NCI-H82 treated with DMSO at 0.1 percent for 48 hours (cell line): Measurements from ENCODE around the gene ACRBP.
"Not testable (repeated sequence)": the region's sequence is repeated elsewhere in the genome, so short reads cannot be mapped to it uniquely, and the experiment has no call there.

Source experiments
- DNase-seq: peaks from one replicate; lab custom pipeline; 2025; ENCODE audit not compliant: unreplicated experiment; lab: John Stamatoyannopoulos, UW

ACRBP gene

GRCh38 chr12:6618483-6619225 lies 28.6 kb downstream of the ACRBP start:
- DNase-seq: no peak

DNA sequence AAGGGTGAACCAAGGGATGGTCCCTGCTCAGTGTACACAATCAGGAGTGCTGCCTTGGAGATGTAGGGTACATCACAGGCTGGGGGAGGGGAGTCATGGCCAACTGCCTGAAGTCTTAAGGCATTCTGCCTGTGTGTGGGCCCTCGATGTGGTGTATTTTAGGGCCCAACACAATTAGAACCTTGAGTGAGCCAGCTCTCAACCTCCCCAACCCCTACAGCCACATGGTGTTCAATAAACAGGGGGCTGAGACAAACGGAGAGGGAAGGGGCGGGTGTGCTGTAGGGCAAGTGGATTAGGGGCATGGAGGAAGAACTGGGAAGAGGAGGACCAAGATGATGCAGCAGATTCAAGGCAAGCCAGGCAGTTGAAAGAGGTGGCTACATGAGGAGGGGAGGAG lies 31.4 kb downstream of the ACRBP start:
- DNase-seq: no peak

DNA sequence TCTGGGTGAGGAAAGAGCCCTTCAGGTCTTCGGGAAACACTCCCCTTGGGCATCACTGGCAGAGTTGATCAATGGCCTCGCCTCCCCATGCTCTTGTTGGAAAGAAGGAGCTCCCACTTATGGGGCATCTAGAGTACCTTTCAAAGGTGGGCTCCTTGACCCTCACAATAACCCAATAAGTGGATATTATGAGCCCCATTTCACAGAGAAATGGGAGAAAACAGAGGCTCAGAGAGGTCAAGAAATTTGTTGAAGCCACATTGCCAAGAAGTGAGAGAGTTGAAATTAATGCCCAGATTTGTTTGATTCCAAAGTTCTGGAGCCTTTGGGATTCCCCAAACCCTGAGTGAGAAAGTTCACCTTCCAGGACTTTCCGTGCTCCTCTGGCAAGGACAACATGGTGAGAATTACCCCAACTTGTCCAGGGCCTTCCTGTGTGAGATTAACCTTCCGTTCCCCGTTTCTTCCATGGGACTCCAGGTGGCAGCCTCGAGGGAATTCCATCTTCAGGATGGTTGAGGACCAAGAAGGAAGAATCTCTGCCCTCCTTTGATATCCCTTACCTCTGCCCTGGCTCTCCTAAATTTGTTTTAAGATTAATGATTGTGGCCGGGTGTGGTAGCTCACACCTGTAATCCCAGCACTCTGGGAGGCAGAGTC lies 32.6 kb downstream of the ACRBP start:
- no peak for DNase-seq

DNA sequence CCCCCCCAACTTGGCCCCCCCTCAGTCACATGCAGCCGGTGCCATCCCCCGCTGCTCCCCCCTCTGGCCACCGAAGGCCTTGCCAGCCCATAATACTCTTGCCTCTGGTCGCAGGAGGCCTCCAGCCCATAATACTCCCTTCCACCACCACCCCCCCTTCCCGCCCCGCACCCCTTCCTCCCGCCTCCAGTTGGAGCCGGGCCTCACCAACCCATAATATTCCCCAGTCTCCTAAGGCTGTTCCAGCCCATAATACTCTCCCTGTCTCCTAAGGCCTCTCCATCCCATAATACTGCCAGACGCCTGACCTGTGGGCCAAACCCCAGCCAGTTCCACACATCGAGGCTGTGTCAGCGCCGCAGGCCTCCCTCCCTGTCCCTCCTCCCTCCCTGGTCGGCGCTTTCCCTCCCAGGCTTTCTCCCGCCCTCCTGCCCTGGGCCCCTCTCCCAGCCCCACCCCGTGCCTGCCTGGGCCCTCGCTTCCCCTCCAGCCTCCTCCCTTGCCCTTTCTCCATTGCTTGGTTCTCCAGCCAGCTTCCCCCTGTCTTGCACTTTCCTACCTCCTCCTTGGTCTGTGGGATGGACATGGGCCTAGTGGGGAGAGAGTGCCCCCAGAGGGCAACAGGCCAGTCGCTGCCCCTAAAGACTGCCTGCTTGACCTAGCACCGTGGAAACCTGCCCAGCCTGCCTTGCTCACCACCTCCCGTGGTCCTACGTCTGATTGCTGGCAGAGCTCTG lies 33.3 kb downstream of the ACRBP start:
- DNase-seq: peak; percentile 100

DNA sequence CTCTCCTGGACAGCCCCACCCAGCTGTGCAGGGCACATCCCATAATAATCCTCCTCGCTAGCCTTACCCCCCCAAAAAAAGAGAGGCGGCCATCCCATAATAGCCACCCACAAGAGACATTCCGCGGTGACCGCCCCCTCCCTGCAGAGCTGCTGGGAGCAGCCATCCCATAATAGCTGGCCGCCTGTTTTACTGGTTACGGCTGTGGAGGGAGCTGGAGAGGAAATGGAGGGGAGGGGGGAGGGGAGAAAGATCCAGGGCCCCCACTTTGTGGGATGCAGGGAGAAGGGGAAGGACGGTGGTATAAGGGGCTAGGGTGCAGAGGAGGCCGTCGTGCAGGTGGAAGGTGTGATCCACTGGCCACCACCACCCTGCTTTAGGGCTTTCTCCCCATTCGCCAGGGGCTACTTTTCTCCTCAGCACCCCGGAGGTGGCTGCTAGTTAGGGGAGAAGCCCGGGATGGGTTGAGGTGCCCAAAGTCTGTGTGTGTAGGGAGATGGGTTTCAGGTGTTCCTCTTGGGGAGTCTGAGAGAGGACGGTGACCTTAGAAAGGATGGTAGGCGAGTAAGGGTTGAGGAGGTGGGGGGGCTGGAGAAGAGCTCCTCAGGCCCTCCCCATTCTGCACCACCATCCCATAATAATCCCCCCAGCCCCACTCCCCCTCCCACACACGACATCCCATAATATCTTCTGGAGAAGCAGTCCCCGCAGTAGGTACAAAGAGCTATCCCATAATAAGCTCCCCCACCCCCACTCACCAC lies 34.0 kb downstream of the ACRBP start:
- DNase-seq: peak; percentile 100

- DNase-seq: no peak
These were observed 34.6 kb downstream of the ACRBP start for GRCh38 chr12:6612652-6613014.

GRCh38 chr12:6612247-6612646 lies 35.0 kb downstream of the ACRBP start:
- no peak for DNase-seq

DNA sequence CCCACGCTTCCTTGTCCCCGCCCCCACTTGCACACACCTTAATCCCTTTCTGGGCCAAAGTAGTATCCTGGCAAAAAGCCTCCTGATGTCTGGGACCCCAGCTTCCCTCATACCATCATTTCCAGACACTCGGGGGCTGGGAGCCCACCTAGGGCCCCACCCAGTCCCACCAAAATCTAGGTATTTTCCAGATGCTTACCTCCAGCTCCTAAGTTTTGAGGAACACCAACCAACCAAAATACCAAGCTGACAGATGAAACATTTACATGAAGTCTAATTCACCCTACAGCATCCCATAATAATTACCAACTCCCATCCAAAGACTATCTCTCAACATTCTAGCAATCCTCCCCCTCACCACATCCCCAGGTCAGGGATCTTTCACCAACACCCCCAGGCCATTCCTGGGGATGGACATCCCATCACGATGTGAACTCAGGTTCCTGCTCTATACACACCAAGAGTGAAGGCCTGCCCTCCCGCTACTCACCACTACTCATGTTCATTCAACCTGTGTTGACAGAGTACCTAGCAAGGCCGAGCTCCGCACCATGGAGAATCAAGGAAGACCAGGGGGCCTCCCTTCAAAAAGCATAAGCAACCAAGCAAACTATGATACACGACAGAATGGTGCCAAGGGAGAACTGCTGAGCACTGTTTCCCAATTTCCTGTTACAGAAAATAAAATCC lies 38.5 kb downstream of the ACRBP start:
- DNase-seq: no peak

DNA sequence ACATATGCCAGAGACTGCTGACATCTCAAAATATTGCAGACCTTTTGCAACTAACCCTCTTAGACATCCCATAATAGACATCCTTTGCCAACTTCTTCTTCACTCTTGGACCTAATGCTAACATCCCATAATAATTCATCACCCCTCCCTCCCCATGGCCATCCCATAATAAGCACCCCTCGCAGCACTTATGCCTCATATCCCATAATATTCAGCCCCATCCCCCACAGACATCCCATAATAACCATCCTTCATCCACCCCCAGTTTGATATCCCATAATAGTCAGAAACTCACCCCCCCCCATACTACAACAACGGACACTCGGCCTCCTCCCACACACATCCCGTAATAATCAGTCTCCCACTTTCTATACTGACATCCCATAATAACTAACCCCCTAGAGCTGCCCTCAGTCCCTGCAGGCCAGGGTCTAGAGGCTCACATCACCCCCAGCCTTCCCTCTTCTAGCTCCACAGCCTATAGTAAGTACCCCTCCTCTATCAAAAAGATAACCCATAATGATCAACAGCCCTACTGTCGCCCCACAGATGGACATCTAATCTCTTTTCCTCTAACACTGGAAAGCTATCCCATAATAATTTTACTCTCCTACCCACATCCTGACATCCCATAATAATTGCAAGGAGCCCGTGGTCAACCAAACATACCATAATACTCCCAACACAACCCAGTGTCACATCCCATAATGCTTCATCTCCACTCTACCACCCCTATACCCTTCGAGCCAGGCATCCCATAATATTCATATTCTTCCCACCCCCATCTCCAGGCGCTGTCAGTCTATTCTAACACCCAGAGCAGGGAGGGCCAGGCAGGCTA lies 39.3 kb downstream of the ACRBP start:
- DNase-seq: peak; percentile 88

DNA sequence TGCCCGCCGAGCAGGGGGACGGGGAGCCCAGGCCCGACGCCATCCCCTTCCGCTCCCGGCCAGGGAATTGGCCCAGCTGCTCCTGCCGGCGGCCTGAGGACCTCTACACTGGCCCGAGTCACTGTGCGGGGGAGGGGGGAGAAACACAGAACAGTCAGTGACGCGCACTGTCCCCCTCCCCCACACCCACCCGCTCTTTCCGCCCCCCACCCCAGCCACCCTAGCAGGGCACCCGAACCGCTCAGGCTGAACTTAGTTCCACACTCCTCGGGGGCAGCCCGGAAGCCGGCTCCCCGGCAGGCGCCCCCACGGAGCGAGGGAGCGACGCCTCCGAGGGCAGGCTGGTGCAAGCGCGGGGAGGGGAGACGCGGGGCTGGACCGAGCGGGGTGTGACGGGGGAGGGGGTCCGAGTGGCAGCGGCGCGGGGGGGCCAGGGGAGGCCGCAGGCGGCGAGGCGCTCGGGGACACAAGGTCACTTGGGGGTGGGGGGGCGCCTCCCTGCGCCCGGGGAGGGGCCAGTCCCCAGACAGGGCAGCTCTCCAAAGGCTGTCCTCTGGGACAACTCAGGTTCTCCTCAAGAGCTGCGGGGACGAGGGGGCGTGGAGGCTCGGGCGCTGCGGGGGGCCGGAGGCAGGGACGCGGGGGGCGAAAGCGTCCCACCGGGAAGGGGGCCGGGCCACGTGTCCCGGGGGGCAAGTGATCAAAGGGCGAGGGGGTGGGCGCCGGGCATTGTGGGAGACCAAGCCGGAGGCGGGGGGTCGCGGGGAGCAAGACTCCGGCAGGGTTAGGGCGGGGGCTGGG lies 40.7 kb downstream of the ACRBP start:
- no peak for DNase-seq

GRCh38 chr12:6605421-6606330 lies 41.6 kb downstream of the ACRBP start:
- DNase-seq: no peak

DNA sequence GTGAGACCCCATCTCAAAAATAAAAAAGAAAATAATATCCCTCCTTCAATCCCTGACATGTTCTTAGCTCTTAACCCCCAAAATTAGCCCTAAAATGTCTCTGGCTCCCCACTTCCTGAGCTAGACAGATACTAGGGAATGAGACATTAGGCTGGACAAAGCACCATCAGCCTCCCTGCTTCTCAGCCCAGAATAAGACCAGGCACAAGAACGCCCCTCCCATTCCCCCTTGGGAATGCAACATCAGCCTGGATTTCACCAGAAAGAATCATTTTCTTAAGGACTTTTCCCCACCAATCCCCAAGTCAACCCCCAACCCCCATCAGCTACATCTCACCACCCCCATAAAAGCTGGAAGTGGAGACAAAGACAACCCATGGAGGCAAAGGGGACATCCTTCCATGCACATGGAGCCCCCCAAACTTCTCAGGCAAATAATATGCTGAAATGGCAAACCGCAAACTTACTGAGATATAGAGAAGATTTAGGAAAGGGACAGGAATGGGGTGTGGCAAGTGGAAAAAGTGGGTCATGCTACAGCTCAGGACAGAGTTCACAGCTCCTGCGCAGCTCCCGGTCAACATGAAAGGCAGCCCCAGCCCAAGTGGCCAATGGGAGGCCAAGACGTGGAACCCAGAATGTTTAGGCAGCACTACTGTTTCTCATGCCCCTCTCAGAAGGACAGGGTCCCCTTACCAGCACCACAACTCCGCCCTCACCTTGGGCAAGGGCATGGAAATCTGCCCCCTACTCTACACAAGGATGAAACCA lies 42.8 kb downstream of the ACRBP start:
- DNase-seq: no peak

- DNase-seq: peak; percentile 82
These were observed 44.1 kb downstream of the ACRBP start for GRCh38 chr12:6603095-6603567.

DNA sequence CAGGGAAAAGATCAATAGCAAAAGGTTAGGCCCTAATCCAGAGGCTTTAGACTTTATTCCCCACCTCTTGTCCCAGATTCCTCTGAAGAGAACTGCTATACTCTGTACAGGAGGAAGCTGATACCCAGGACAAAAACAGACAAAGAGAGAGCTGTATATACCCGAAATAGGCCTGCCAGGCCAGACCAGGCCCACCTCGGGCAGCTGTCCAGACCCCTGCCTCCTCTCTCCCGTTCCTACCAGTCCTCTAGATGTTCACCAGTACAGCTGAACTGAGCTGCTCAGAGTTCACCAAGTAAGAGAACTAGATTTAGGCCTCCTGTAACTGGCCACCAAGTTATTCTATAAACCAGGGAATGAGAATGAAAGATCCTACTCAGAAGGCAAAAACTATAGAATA lies 44.7 kb downstream of the ACRBP start:
- DNase-seq: no peak

DNA sequence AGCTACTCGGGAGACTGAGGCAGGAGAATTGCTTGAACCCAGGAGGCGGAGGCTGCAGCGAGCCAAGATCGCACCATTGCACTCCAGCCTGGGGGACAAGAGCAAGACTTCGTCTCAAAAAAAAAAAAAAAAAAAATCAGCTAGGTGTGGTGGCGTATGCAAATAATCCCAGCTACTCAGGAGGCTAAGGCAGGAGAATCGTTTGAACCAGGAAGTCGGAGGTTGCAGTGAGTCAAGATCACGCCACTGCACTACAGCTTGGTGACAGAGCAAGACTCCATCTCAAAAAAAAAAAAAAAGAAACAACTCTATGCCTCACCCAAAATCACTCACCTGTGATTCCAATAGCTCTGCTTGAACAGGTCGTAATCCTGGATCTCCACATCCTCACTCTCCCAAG lies 51.6 kb downstream of the ACRBP start:
- not testable (repeated sequence) for DNase-seq

- DNase-seq: no peak
These were observed 55.1 kb downstream of the ACRBP start for GRCh38 chr12:6592087-6592486.
